Stimulated activated CD8-positive, alpha-beta memory T cell treated with anti-CD3 and anti-CD28 coated beads, Interleukin-7, amount 100 ng/mL, for 1 hour (primary cell): Measurements from ENCODE around the gene THBS2.
"Not testable (repeated sequence)": the region's sequence is repeated elsewhere in the genome, so short reads cannot be mapped to it uniquely, and the experiment has no call there.

Source experiments
- DNase-seq, 2 donors: peaks; one replicate each; pipeline ENCODE4 v3.0.0-alpha.2; 2020; ENCODE audit warnings: low read depth in 2 of 2

THBS2 gene

DNA sequence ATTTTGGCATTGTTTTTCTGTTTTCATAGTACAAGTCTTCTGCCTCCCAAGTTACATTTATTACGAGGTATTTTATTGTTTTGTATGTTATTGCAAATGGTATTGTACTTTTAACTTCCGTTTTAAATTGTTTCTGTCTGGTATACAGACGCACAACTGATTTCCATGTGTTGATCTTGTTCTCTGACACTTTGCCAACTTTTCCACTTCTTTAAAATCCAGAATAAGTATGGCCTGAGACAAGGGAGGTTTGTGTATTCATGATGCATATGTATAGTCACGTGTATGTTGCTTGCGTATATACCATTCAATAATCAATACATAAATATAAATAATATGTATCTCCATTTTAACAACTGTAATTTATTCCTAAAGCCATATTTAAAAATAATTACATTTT, 41.2 kb downstream of the THBS2 start:
- DNase-seq: no peak

DNA sequence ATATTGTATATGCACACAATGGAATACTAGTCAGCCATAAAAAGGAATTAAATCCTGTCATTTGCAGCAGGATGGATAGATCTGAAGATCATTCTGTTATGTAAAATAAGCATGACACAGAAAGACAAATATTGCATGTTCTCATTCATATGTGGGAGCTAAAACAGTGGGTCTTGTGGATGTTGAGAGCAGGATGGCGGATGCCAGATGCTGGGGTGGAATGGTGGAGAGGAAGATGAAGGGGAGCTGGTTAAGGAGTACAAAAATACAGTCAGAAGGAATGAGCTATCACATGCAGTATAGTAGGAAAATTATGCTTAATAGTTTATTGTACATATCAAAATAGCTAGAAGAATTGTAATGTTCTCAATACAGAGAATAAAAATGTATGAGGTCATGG, 41.8 kb downstream of the THBS2 start:
- DNase-seq: no peak

DNA sequence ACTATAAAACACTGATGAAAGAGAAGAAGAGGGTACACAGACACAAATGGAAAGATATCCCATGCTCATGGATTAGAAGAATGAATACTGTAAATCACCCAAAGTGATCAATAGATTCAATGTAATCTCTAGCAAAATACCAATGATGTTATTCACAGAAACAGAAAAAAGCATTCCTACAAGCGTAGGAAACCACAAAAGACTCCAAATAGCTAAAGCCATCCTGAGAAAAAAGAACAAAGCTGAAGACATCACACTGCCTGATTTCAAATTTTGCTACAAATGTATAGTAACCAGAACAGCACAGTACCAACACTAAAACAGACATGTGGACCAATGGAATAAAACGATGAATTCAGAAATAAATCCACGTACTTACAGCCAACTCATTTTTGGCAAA, 43.0 kb downstream of the THBS2 start:
- DNase-seq: no peak

DNA sequence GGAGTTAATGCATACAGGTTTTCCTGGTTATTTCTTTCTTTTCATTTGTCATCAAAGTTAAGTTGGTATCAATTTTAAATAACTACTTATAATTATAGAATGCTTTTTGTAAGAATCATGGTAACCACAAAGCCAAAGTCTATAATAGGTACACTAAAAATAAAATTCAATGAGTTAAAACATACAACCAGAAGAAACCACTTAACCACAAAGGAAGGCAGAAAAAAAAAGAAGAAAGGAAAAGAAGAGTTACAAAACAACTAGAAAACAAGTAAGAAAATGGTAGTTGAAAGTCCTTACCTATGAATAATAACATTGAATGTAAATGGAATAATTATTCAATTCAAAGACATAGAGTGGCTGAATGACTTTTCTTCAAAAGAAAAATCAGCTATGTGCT, 45.6 kb downstream of the THBS2 start:
- no peak for DNase-seq

DNA sequence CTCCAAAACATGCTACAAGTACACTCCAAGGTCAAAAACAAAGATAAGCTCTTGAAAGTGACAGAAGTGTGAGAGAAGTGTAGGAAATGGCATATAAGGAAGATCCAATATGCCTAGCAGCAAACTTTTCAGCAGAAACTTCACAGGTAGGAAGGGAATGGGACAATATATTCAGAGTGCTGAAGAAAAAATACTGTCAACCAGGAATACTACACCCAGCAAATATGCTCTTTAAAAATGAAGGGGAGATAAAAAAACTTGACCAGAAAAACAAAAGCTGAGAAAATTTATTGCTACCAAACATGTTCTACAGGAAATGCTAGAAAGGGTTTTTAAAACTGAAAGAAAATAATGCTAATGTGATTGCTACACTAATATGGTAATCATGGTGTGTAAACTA, 46.2 kb downstream of the THBS2 start:
- no peak for DNase-seq

DNA sequence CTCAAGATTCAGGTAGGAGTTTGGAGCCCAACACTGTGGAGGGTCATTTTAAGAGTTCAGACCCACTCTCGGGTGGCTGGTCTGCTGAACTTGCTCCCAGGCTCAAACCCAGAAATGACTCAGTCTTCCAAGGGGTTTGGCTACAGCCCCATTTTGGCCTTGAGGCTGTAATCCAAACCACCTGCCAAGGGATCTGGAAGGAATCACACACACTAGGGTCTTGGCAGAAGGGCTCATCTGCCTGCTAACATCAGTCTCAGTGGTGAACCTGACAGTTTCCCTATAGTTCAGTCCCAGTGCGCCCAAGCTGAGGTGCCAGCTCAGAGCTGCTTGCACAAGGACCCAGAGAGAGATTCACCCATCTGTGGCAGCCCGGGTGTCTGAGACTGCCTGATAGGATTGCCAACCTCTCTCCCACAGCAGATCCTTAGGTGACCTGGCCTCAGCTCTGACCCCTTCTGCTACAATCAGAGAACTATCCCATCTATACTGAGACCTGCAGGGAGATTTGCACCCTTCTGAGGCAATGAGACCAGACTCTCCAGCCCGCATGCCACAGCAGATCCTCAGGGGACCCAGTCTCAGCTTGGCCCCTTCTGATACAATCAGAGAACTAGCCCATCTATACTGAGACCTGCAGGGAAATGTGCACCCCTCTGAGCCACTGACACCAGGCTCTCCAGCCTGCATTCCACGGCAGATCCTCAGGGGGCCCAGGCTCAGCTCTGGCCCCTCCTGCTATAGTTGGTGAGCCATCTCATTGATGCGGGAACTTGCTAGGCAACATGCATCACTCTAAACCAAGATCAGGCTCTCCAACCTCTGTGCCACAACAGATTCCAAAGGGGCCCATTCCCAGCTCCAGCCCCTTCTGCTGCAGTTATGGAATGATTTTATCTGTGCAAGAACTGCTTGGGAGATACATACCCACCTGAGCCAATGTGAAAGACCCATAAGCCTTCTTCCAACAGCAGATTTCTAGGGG, 48.2 kb downstream of the THBS2 start:
- DNase-seq: no peak

DNA sequence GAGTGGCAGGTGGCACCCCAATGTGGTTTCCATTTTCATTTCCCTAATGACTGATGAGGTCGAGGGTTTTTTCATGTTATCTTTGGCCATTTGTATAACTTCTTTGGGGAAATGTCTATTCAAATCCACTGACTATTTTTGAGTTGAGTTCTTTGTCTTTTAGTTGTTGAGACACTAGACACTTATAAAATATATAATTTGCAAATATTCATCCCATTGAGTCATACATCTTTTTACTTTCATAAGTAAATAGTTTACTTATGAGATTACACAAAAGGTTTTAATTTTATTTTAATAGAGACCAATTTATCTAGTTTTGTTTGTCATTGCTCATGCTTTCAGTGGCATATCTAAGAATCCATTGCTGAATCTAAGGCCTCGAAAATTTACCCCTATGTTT, 49.5 kb downstream of the THBS2 start:
- DNase-seq: no peak

DNA sequence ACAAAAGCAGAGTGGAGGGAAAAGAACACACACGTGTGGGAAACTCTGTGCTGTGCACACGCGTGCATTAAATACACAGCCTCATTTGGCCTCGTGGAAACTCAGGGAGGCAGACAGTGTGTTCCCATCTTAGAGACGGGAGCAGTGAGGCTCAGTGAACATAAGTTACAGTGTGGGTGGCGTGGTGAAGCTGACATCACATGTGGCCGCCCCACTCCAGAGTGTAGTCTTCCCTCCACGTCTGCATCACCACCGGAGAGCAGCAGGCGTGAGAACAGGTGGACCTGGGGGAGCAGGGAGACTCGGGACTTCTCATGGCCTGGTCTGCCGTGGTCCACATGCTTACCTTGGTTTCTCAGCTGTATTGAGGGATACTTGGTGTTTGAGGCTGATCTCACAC, 51.7 kb downstream of the THBS2 start:
- no peak for DNase-seq

DNA sequence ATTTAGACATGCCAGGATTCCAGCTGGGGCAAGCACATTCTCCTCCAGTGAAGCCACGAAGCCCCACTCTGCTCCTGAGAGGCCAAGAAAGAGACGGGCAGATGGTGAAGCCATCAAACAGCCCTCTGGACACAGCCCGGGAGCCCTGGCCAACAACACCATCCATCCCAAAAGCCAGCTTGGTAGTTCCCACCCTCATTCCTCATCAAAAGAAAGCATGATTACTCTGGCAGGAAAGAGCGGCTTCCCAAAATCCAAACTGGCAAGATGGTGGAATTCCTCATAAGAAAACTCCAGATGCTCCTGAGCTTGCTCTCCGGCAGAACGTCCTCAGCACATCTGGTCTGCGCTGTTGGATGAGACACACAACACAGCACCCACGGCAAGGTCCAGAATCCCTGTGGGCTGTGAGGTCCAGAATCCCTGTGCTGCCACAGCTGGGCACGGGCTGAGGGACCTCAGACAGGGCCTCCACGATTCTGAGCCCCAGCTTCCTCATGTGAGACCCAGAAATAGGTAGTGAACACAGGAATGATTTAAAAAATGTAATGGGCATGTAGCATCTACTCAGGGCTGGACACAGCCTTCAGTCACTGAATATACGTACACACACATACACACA, 52.6 kb downstream of the THBS2 start:
- no peak for DNase-seq

DNA sequence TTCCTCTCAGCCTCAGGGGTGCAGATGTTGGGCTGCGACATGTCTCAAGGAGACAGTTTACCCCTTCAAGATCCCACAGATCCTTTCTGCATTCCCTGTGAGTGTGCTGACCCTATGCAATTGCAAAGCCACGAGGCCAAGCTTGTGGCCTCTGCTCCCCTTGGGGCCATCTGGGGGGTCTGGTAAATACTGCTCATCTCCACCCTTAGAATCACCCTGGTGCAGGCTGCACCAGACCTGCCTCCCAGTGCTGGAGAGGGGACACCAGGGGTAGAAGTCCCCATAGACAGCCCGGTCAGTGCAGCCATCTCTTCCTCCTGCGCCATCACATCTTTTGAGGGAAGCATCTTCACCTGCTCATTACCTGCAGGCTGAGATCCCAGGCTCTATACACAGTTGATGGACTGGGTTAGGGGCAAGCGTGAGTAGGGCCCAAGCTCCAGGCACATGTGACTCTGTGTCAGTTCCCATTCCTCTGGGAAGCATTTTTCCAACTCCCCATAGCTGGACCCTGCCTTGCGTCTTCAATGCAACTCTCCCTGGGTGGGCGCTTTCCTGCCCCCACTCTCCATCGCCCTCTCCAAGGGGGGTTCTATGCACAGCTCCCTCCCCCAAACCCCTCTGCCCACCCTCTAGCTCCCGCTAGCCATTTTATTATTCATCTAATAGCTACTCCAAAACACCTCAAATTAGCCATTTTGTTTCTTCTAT, 53.9 kb downstream of the THBS2 start:
- DNase-seq: no peak

DNA sequence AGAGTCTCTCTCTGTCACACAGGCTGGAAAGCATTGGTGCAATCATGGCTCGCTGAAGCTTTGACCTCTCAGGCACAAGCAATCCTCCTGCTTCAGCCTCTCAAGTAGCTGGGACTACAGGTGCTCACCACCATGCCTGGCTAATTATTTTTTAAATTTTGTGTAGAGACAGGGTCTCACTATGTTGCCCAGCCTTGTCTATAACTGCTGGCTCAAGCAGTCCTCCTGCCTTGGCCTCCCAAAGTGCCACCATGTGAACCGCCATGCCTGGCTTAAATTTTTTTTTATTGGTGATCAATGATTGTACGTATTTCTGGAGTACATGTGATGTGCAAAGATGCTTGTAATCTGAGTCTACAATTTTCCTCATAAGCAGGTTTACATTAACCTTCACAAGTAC, 54.8 kb downstream of the THBS2 start:
- DNase-seq: no peak

DNA sequence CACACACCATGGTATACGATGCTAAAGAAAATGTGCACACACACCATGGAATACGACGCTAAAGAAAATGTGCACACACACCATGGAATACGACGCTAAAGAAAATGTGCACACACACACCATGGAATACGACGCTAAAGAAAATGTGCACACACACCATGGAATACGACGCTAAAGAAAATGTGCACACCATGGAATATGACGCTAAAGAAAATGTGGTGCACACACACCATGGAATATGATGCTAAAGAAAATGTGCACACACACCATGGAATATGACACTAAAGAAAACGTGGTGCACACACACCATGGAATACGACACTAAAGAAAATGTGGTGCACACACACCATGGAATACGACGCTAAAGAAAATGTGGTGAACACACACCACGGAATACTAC, 55.7 kb downstream of the THBS2 start:
- not testable (repeated sequence) for DNase-seq

DNA sequence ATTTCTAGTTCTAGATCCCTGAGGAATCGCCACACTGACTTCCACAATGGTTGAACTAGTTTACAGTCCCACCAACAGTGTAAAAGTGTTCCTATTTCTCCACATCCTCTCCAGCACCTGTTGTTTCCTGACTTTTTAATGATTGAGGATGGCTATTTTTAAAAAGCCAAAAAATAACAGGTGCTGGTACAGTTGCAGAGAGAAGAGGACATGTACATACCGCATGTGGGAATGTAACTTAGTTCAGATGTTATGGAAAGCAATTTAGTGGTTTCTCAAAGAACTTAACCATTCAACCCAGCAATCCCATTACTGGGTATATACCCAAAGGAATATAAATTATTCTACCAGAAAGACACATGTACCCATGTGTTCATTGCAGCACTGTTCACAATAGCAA, 57.4 kb downstream of the THBS2 start:
- DNase-seq: not testable (repeated sequence)

DNA sequence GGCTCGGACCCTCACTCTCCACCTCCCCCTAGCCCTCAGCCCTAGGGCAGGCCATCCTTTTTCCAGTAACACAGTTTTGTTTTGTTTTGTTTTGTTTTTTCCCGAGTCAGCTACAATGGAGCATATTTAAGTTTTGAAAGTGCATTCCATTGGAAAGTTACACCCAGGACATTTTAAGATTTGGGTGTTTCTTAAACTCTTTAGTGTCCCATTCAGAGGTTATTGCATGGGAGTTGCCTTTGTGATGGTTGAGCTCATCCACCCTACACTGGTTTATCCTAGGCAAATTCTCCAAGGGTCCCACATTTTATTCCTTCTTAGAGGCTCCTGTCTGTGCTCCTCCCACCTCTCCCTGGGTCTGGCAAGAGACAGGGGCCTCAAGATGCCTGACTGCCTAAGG, 58.9 kb downstream of the THBS2 start:
- DNase-seq: no peak

DNA sequence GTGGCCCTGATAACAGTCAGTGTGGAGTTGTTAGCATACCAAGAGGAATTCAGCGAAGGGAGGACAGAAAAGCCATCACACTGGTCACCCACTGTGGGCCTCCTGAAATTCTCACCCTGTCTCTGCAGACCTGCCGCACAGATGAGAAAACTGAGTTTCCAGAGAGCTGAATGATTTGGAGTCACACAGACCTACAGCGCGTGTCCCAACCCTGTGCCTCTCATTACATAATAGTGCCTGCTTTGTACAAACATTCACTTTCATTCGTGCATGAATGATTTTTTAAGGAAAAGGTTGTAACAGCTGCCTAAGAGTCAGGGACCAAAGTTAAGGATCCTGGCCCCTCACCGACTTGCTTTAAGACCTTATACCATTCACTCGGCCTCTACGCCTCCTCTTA, 62.7 kb downstream of the THBS2 start:
- DNase-seq: no peak

DNA sequence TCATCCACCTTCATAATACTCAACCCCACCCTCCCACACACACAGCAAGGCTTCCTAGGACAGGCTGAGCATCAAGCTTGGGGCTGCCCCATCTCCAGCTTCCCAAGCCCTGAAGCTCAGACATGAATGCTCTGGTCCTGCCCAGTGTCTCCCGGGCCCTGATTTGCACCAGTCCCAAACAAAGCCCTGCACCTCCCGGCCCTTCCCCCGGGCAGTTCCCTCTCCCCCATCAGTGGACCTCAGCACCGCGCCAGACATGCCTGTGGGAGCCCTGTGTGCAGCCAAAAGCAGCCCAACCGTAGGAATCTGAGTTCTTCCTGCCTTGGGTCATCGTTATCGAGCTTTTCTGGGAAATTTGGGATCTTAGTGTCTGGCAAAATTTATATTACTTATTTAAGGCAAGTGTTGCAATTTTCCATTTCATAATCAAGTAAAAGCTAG, 63.5 kb downstream of the THBS2 start:
- no peak for DNase-seq

DNA sequence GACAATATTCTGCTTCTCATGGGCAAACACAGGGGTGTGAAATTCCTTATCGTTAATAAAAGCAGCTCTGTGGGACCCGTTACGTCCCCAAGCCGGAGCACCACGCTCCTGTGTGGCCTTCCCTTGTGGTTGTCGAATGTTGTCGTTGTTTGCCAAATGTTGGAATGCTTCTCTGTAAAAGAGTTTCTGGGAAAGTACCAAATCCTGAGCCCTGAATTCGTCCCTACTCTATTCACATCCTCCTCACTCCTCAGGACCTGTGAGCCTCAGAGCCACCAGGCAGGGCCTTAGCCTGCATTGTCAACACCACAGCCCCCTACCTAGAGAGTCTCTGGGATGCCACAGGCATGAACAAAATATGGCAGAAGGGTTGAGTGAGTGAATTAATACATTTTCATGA, 64.0 kb downstream of the THBS2 start:
- no peak for DNase-seq

DNA sequence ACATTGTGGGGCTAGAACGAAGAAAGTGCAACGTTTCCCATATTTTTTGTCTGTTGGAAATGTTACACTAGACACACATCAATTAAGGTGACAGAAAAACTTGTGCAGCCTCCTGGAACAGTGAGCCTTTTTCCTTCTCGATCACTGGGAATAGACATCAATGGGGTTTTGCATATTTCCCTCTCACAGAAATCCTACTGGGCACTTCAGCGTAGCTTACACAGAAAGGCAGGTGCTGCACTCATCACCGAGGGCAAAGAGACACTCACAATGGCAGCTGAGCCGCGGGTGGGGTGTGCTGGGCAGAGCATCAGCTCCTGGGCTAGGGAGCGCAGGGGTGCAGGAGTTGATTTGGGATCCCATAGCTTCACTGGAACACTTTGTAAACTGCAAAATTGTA, 64.5 kb downstream of the THBS2 start:
- no peak for DNase-seq

DNA sequence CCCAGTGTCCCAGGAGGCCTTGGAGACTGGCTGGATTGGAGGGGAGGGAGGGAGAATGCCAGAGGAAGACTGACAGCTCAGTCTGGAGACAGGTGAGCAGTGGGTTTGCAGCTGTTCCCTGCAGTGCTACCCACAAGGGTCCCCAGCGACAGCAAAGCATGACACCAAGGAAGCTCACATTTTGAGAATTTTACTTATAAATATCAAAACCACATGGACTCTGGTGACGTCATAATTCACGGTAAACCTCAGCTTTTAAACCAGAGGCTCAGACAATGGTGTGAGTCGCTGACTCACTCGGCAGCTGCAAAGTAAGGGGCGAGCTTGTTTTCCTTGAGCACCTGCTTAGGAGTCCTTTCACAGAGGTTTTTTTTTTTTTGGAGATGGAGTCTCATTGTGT, 65.2 kb downstream of the THBS2 start:
- no peak for DNase-seq

DNA sequence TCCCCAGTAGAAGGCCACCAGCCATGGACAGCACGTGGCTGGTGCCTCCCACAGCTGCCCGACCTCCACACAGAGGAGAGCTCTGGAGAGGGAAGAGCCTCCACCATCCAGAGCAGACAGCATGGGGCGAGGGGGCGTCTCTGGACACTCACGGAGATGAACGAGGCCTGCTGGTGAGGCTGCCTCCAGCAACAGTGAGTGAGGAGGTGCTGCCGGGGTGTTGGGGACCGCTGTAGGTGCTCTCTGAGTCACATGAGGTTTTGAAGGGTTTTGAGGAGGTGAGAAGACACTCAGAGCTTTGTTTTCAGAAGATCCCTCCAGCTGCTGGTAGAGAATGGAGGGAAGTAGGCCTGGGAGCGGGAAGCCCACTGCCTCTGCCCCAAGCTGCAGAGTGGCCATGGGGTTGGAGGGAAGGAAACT, 65.6 kb downstream of the THBS2 start:
- no peak for DNase-seq

DNA sequence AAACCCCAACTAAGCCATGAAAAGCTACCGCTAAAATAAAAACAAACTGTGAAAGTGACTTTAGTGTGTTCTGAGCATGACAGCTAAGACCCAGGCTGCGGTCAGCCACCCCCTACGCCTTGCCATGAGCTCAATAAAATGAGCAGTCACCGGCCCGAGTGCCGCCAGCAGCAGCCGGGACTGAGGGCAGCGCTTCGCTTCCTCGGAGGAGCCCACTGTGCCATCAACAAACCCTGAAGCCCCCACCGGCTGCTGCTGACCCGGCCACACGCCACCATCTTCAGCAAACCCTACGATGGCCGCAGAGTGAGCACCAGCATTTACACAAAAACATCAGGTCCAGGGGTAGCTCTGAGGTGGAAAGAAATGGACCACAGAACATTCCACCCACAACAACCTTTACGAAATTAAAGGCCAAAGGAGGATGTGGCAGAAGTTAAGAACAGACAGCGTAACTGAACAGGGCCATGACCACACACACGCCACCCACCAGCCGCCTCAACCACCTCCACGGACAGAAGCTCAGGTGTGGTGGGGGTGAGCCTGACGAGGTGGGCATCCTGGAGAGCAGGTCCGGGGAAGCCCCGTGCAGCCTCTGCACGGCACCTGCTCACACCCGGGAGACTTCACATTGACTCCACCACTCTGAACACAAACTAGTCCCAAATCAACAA, 67.0 kb downstream of the THBS2 start:
- DNase-seq: no peak
